HEK293T (cell line): ENCODE measurements around the gene ITGA4.
A peak's percentile ranks its signal among the peaks of the same experiment; 100 is the strongest.

Experiments
- CTCF ChIA-PET: fragments of 350-600 bp; formaldehyde crosslinking; extraction: SDS; loops from one replicate; lab custom pipeline; 2021; ENCODE audit warnings: antibody characterized with exemption, inconsistent platforms; lab: Yijun Ruan, JAX
- POLR2A ChIA-PET: fragments of 350-600 bp; formaldehyde crosslinking; extraction: SDS; loops from one replicate; lab custom pipeline; 2020; ENCODE audit warnings: antibody characterized with exemption, inconsistent platforms; lab: Yijun Ruan, JAX
- DNase-seq: peaks from one replicate; pipeline ENCODE4 v3.0.0; 2012; ENCODE audit warnings: mixed read lengths; ENCODE audit errors: extremely low spot score
- ARNT ChIP-seq: fragments of 450-650 bp; IDR thresholded peaks from 2 replicates; pipeline ENCODE4 v1.6.1; 2017; ENCODE audit warnings: mild to moderate bottlenecking
- BHLHE40 ChIP-seq: fragments of 450-650 bp; IDR thresholded peaks from 2 replicates; pipeline ENCODE4 v1.6.1; 2016; ENCODE audit warnings: mild to moderate bottlenecking, moderate library complexity, borderline replicate concordance
- CTBP1 ChIP-seq: fragments of 450-650 bp; IDR thresholded peaks from 2 replicates; pipeline ENCODE4 v1.6.1; 2016; ENCODE audit warnings: borderline replicate concordance
- ELF4 ChIP-seq: fragments of 450-650 bp; IDR thresholded peaks from 2 replicates; pipeline ENCODE4 v1.6.1; 2017; ENCODE audit warnings: antibody characterized with exemption
- FOXA1 ChIP-seq: fragments of 450-650 bp; IDR thresholded peaks from 2 replicates; pipeline ENCODE4 v1.6.1; 2016; ENCODE audit warnings: mild to moderate bottlenecking
- FOXK2 ChIP-seq: fragments of 450-650 bp; IDR thresholded peaks from 2 replicates; pipeline ENCODE4 v1.6.1; 2016; ENCODE audit warnings: mild to moderate bottlenecking
- FOXM1 ChIP-seq: fragments of 450-650 bp; IDR thresholded peaks from 2 replicates; pipeline ENCODE4 v1.6.1; 2017; ENCODE audit warnings: mild to moderate bottlenecking, borderline replicate concordance
- HDGF ChIP-seq: fragments of 450-650 bp; IDR thresholded peaks from 2 replicates; pipeline ENCODE4 v1.6.1; 2017; ENCODE audit warnings: antibody characterized with exemption, borderline replicate concordance
- L3MBTL2 ChIP-seq: fragments of 450-650 bp; conservative IDR thresholded peaks from 2 replicates; pipeline ENCODE4 v1.6.1; 2016; ENCODE audit warnings: mild to moderate bottlenecking
- LEF1 ChIP-seq: fragments of 450-650 bp; IDR thresholded peaks from 2 replicates; pipeline ENCODE4 v1.6.1; 2017; ENCODE audit warnings: mild to moderate bottlenecking, borderline replicate concordance
- NFRKB ChIP-seq: fragments of 450-650 bp; IDR thresholded peaks from 2 replicates; pipeline ENCODE4 v1.6.1; 2016; ENCODE audit warnings: mild to moderate bottlenecking, moderate library complexity
- SP1 ChIP-seq: fragments of 450-650 bp; IDR thresholded peaks from 2 replicates; pipeline ENCODE4 v1.6.1; 2017
- SUZ12 ChIP-seq: fragments of 450-650 bp; IDR thresholded peaks from 2 replicates; pipeline ENCODE4 v1.6.1; 2016; ENCODE audit warnings: mild to moderate bottlenecking
- TARDBP ChIP-seq: fragments of 450-650 bp; IDR thresholded peaks from 2 replicates; pipeline ENCODE4 v1.6.1; 2016
- ZNF384 ChIP-seq: fragments of 450-650 bp; IDR thresholded peaks from 2 replicates; pipeline ENCODE4 v1.6.1; 2016
- TF ChIP-seq, protein P1 (sequence below): fragments of 450-650 bp; IDR thresholded peaks from 2 replicates; pipeline ENCODE4 v1.6.1; 2016

ITGA4 gene

DNA sequence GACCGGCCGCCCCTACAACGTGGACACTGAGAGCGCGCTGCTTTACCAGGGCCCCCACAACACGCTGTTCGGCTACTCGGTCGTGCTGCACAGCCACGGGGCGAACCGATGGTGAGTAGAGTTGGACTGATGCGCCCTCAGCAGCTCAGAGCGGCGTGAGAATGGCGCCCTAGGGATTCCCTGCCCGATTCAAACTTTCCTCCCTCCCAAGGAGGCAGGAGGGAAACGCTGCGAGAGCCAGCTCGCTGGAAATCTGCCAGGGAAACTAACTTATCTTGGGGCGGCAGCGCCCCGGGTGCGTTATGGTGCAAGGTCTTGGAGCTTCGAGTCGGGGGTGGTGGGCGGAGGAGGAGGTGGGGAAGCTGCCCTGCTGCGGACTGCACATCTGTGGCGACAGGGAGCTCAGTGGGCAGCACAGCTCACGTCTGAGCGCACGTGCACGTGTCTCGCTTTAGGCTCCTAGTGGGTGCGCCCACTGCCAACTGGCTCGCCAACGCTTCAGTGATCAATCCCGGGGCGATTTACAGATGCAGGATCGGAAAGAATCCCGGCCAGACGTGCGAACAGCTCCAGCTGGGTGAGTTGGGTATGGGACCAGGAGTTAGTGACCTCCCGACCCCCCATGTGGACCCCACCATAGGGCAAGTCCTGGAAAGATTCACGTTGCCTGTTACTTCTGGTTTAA, 697 bp downstream of the ITGA4 start:
- peak; percentile 39 for DNase-seq
- ChIA-PET CTCF (interaction anchor here (0.7 to 1.9 kb wide), 4 partner anchors 8 to 353 kb away, joined by 3 to 8 read pairs (median 6); no protein-coding TSS in a partner anchor), POLR2A (interaction anchor here (0.6 kb wide), 1 partner anchor 13 kb away, joined by 3 read pairs; no protein-coding TSS in a partner anchor)
- no peak for TF ChIP-seq SUZ12
- no peak for TF ChIP-seq SP1
- TF ChIP-seq BHLHE40 = no peak
- no peak for TF ChIP-seq ELF4
- TF ChIP-seq L3MBTL2 = peak; percentile 48

DNA sequence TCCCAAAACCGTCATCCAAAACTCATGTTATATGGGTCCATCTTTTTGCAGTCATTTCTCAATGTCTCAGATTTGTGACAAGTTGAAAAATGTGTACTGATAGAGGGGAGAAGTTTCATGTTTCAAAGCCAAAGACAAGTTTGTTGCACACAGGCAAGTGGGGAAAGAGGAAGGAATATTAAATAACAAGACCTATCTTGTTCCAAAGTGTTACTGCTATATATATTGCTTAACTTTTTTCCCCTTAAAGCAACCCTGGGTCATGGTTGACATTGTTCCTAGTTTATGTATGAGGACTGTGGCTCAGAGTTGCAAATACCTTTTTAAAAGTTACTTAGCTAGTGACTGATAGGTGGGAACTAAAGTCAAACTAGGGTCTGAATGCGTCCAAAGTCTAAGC, 1.7 kb downstream of the ITGA4 start:
- no peak for DNase-seq
- CTCF ChIA-PET = no interaction called here
- POLR2A ChIA-PET = no interaction called here

DNA sequence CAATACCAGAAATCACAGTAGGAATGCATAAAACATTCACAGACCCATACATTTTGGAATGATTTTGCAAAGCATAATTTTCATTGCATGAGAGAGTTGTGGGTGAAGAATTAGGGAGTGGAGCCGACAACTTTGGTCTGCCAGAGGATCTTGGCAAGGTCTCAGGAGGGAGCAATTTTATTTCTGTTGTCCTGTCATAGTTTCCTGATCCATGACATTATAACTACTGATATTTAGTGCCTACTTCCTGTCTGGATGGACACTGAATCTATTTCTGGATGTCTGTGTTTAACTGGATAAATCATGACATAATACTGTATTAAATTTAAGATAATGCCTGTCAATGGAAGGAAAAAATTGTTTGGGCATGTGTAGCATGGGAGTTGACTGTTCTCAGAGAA, 2.4 kb downstream of the ITGA4 start:
- TF ChIP-seq ARNT (no peak), BHLHE40 (no peak), CTBP1 (no peak), LEF1 (no peak), HDGF (no peak), FOXK2 (no peak), SP1 (no peak), TARDBP (no peak), L3MBTL2 (no peak), NFRKB (no peak), FOXM1 (no peak)
- TF ChIP-seq, protein P1, sequence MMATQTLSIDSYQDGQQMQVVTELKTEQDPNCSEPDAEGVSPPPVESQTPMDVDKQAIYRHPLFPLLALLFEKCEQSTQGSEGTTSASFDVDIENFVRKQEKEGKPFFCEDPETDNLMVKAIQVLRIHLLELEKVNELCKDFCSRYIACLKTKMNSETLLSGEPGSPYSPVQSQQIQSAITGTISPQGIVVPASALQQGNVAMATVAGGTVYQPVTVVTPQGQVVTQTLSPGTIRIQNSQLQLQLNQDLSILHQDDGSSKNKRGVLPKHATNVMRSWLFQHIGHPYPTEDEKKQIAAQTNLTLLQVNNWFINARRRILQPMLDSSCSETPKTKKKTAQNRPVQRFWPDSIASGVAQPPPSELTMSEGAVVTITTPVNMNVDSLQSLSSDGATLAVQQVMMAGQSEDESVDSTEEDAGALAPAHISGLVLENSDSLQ = no peak
- no peak for DNase-seq
- ChIA-PET POLR2A (no interaction called here), CTCF (interaction anchor here (0.7 kb wide), 1 partner anchor 374 kb away, joined by 3 read pairs; no protein-coding TSS in a partner anchor)

More for the DNA sequence above, 1.7 kb downstream of the ITGA4 start:
- no peak for TF ChIP-seq HDGF
- TF ChIP-seq FOXA1 = no peak
- no peak for TF ChIP-seq CTBP1
- no peak for TF ChIP-seq ELF4
- TF ChIP-seq L3MBTL2 = no peak
- no peak for TF ChIP-seq FOXM1
- TF ChIP-seq, protein P1 = no peak
- no peak for TF ChIP-seq SUZ12
- TF ChIP-seq ZNF384 = no peak
- no peak for TF ChIP-seq LEF1
- no peak for TF ChIP-seq BHLHE40
- TF ChIP-seq TARDBP = no peak
- no peak for TF ChIP-seq SP1
- TF ChIP-seq ARNT = no peak
- TF ChIP-seq NFRKB = no peak
- TF ChIP-seq FOXK2 = no peak

DNA sequence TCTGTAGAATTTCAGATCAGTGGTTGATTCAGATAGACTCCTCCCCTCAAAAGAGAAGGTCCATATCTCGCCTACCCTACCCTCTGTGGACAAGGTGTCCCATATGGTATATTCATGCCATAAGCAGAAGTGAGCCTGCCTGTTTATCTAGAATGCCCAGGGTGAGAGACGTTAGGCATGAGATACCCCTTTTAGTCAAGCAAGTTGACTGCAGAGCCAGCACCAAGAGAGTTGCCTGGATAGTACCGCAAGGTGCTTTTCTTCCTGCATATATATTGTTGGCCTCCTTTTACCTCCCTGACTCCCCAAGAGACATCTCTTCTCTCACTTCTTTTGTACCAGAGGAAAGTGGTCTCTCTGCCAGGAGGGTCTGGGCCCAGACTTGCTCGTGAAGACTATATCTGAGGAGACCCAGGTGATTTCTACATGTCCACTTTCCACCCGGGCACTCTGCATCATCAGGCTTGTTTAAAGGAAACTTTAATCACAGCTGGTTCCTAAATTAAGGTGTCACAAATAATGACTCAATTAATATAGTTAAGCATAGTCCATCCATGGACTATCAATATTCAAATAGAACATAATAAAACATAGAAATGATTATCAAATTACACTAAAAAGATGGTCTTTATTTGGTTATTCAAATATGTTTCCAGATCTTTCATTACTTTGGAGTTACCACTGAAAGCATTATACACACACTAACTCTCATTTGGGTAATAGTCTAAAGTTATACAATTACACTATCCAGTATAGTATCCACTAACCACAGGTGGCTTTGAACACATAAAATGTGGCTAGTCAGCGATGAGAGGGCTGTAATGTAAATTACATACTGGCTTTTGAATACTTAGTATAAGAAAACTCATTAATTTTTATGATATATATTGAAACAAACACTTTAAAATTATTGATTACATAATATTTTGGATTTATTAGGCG, 4.1 kb downstream of the ITGA4 start:
- TF ChIP-seq CTBP1 (no peak), BHLHE40 (no peak), NFRKB (no peak), FOXA1 (no peak), ELF4 (no peak), LEF1 (no peak), L3MBTL2 (no peak), FOXM1 (no peak), FOXK2 (no peak), ZNF384 (no peak), ARNT (no peak), SUZ12 (no peak), SP1 (no peak), TARDBP (no peak), HDGF (no peak)
- TF ChIP-seq, protein P1 = no peak
- POLR2A ChIA-PET = no interaction called here
- CTCF ChIA-PET = no interaction called here
- no peak for DNase-seq

DNA sequence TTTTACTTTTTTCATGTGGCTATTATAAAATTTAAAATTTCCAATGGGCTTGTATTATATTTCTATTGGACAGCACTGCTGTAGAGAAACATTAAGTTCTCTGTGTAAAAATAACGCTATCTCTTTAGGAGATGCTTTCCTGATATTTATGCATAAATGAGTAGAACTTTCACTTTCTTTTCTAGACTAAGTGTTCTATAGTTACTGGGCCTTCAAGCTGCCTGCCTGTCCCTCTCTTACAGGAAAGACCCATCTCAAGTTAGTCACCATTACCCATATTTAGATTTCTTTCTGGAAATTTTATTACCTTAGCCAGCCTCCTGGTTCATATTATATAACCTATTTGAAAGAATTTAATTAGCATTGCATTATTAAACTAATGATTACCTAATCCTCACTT, 4.8 kb downstream of the ITGA4 start:
- CTCF ChIA-PET = no interaction called here
- POLR2A ChIA-PET = no interaction called here
- DNase-seq = no peak
- TF ChIP-seq CTBP1 = no peak
- TF ChIP-seq HDGF = no peak
- TF ChIP-seq L3MBTL2 = no peak
- no peak for TF ChIP-seq SP1
- no peak for TF ChIP-seq ZNF384
- no peak for TF ChIP-seq FOXA1
- TF ChIP-seq TARDBP = no peak
- no peak for TF ChIP-seq ELF4
- TF ChIP-seq, protein P1 = no peak
- no peak for TF ChIP-seq BHLHE40
- no peak for TF ChIP-seq LEF1
- TF ChIP-seq FOXM1 = no peak
- no peak for TF ChIP-seq FOXK2
